22Rv1 (cell line): ENCODE data around the gene TTLL7.

Experiments
- CTCF ChIP-seq: fragments of 450-650 bp; IDR thresholded peaks from 2 replicates; pipeline ENCODE4 v1.5.1; 2017; ENCODE audit warnings: mild to moderate bottlenecking
- ZFX ChIP-seq: fragments of 450-650 bp; IDR thresholded peaks from 2 replicates; pipeline ENCODE4 v1.6.1; 2017; ENCODE audit warnings: antibody characterized with exemption, borderline replicate concordance

GRCh38 chr1:84010136-84010535, 11.2 kb upstream of the TTLL7 start:
- TF ChIP-seq CTCF = no peak
- no peak for TF ChIP-seq ZFX
